Epithelial cell of proximal tubule (primary cell): ENCODE results near the gene TNFSF12. TPM values are rescaled to one million over a fixed set of nuclear protein-coding genes. Genes with fewer than 3 reads are reported as not detected.

Experiments
- DNase-seq: peaks from one replicate; pipeline ENCODE4 v3.0.0-alpha.2; 2011; ENCODE audit warnings: low read depth
- H3K4me3 ChIP-seq: 2 replicates; pipeline ENCODE4 v1.5.1; 2011; ENCODE audit warnings: low read depth, mild to moderate bottlenecking, low read length
- CTCF ChIP-seq: conservative IDR thresholded peaks from 2 replicates; pipeline ENCODE4 v1.5.1; 2012; ENCODE audit warnings: low read depth, mild to moderate bottlenecking, low read length
- total RNA-seq: library from RNA; depleted of rRNA; stranded (reverse); fragments of >200 nt; gene quantifications from 2 replicates; pipeline ENCODE4 v1.2.3, GENCODE V29; 2015

The TNFSF12 gene
- total RNA-seq, 1 donor from 2014 or later, result 25.2 TPM

- TF ChIP-seq CTCF, result no peak
- DNase-seq, result no peak
- no peak overlapping the region for H3K4me3 ChIP-seq
Observed at GRCh38 chr17:7570351-7570750, 21.5 kb downstream of the TNFSF12 start.

DNA sequence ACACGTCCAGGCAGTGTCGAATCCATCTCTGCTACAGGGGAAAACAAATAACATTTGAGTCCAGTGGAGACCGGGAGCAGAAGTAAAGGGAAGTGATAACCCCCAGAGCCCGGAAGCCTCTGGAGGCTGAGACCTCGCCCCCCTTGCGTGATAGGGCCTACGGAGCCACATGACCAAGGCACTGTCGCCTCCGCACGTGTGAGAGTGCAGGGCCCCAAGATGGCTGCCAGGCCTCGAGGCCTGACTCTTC, 23.4 kb downstream of the TNFSF12 start:
- no peak for TF ChIP-seq CTCF
- no peak for DNase-seq
- peak overlapping the region; percentile 75 for H3K4me3 ChIP-seq

GRCh38 chr17:7572588-7573323, 23.9 kb downstream of the TNFSF12 start:
- no peak for TF ChIP-seq CTCF
- H3K4me3 ChIP-seq, result peak overlapping the region; percentile 85
- DNase-seq, result peak; percentile 75

- no peak for DNase-seq
- H3K4me3 ChIP-seq, result peak overlapping the region; percentile 85
Observed at GRCh38 chr17:7573324-7574080, 24.6 kb downstream of the TNFSF12 start.

DNA sequence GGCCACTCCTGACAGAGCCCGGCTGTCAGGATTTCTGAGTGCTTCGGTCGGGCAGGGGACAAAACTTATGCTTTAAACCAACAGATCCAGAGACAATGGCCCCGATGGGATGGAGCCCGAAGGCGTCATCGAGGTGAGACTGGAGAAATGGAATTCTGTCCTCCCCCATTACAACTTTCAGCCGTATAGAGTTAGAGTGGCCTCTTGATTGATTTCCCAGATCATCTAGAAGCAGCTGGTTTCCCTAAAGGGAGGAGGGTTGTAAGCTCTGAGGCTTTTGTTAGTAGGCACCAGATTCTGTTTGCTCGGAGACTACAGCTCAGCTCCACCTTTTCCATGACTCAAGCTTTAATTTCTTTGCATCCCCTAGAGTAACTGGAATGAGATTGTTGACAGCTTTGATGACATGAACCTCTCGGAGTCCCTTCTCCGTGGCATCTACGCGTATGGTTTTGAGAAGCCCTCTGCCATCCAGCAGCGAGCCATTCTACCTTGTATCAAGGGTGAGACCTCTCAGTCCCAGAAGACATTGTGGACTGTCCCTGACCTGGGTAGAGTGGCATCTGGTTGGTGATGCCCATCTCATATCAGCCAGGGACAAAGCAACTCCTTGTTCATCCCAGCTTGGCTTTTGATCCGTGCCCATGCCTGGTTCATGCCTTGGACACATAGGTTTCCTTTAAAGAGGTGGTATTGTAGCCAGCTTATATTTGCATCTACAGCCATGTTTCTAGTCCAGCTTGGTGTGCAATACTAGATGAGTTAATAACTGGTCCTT, 25.5 kb downstream of the TNFSF12 start:
- TF ChIP-seq CTCF, result no peak
- no peak for DNase-seq
- peak overlapping the region; percentile 85 for H3K4me3 ChIP-seq

More at GRCh38 chr17:7573324-7574080, 24.6 kb downstream of the TNFSF12 start:
- no peak for TF ChIP-seq CTCF

DNA sequence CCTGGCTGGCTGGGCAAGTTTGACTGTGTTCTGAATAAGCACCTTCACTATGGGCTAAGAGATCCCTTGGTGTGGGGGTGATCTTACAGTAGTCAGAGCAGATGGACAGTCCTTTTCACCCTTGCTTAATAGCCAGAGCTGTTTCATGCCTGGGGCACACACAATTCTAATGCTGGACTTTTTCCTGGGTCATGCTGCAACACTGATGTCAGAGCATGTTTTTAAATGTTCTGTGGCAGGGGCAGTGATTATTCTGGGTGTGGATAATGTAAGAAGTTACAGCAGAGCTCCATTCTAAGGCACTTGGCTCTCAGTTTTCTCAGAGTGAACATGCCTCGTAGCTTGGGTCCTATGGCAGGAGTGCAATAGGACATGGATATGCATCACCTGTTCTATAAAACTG, 26.6 kb downstream of the TNFSF12 start:
- peak overlapping the region; percentile 85 for H3K4me3 ChIP-seq

More for the DNA sequence above, 26.6 kb downstream of the TNFSF12 start:
- no peak for DNase-seq
- no peak for TF ChIP-seq CTCF
